Measurements from ENCODE around the gene HDAC7. TPM values are rescaled to one million over a fixed set of nuclear protein-coding genes. Genes with fewer than 3 reads are reported as not detected.
A peak's percentile ranks its signal among the peaks of the same experiment; 100 is the strongest.

Gene HDAC7
- total RNA-seq, 1 donor from 2014 or later = 84.4 TPM

GRCh38 chr12:47778881-47779280, 40.8 kb downstream of the HDAC7 start:
- DNase-seq (ENCODE audit: low read depth) = no peak
- TF ChIP-seq, protein P1, sequence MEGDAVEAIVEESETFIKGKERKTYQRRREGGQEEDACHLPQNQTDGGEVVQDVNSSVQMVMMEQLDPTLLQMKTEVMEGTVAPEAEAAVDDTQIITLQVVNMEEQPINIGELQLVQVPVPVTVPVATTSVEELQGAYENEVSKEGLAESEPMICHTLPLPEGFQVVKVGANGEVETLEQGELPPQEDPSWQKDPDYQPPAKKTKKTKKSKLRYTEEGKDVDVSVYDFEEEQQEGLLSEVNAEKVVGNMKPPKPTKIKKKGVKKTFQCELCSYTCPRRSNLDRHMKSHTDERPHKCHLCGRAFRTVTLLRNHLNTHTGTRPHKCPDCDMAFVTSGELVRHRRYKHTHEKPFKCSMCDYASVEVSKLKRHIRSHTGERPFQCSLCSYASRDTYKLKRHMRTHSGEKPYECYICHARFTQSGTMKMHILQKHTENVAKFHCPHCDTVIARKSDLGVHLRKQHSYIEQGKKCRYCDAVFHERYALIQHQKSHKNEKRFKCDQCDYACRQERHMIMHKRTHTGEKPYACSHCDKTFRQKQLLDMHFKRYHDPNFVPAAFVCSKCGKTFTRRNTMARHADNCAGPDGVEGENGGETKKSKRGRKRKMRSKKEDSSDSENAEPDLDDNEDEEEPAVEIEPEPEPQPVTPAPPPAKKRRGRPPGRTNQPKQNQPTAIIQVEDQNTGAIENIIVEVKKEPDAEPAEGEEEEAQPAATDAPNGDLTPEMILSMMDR (conservative IDR thresholded peaks at IDR 0.05; ENCODE audit: low read depth, low read length) = no peak
- H3K4me3 ChIP-seq (ENCODE audit: low read depth, low read length) = no peak overlapping the region

GRCh38 chr12:47777741-47778558, 41.8 kb downstream of the HDAC7 start:
- TF ChIP-seq, protein P1 (conservative IDR thresholded peaks at IDR 0.05; ENCODE audit: low read depth, low read length) = no peak
- H3K4me3 ChIP-seq (ENCODE audit: low read depth, low read length) = no peak overlapping the region
- DNase-seq (ENCODE audit: low read depth) = no peak

GRCh38 chr12:47777151-47777550, 42.6 kb downstream of the HDAC7 start:
- no peak overlapping the region for H3K4me3 ChIP-seq (ENCODE audit: low read depth, low read length)
- DNase-seq (ENCODE audit: low read depth) = no peak
- TF ChIP-seq, protein P1 (conservative IDR thresholded peaks at IDR 0.05; ENCODE audit: low read depth, low read length) = no peak

- H3K4me3 ChIP-seq (ENCODE audit: low read depth, low read length) = no peak overlapping the region
- no peak for DNase-seq (ENCODE audit: low read depth)
- TF ChIP-seq, protein P1 (conservative IDR thresholded peaks at IDR 0.05; ENCODE audit: low read depth, low read length) = no peak
Measured at GRCh38 chr12:47776471-47777143, 43.1 kb downstream of the HDAC7 start.

- DNase-seq (ENCODE audit: low read depth) = no peak
- H3K4me3 ChIP-seq (ENCODE audit: low read depth, low read length) = peak overlapping the region; percentile 85
- TF ChIP-seq, protein P1 (conservative IDR thresholded peaks at IDR 0.05; ENCODE audit: low read depth, low read length) = no peak
Measured at GRCh38 chr12:47775100-47775911, 44.4 kb downstream of the HDAC7 start.

- H3K4me3 ChIP-seq (ENCODE audit: low read depth, low read length) = peak overlapping the region; percentile 85
- no peak for DNase-seq (ENCODE audit: low read depth)
- TF ChIP-seq, protein P1 (conservative IDR thresholded peaks at IDR 0.05; ENCODE audit: low read depth, low read length) = no peak
Measured at GRCh38 chr12:47774663-47775062, 45.0 kb downstream of the HDAC7 start.

Measured in epithelial cell of proximal tubule (primary cell).